HPDE6-E6E7 (cell line): Measurements from ENCODE around the gene IRF2BP2.
A peak's percentile ranks its signal among the peaks of the same experiment; 100 is the strongest.

Source experiments
- DNase-seq: peaks from one replicate; pipeline ENCODE4 v3.0.0; 2011; ENCODE audit warnings: missing footprints; ENCODE audit errors: extremely low spot score

Gene IRF2BP2

GRCh38 chr1:234613128-234613875 lies 3.3 kb upstream of the IRF2BP2 start:
- DNase-seq = no peak

DNA sequence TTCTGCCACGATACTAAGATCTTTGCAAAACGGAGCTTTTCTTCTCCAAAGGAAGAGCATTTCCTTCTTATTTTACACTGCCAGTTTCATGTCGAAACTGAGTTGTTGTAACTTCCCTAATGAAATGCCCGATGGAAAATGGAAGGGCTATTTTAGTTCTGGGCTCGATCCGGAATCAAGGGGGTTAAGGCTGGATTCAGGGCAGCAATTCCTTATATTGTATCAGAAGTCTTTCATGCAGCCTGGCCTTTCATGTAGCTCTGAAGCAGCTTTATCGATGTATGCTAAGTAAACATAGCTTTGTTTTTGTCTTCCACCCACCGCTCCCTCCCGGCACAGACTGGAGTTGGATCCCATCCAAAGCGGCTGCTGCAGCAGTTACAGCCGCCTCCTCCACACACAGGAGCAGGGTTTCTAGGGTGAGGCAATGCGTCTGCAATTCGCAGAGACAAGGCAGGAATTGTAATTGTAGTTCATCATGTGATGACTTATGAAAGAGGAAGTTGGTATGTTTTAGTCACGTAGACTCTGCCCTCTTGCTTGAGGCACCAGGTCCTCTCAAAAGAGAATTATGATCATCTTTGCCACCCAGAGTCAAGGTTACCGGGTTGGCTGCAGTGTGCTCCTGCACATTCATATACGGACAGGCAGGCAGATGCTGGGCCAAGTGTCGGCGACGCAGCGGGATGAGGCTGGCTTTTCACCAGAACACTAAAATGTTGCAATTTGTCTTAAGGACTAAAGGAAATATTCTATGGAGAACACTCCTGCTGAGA lies 2.6 kb upstream of the IRF2BP2 start:
- DNase-seq = peak; percentile 93

- no peak for DNase-seq
Observed at GRCh38 chr1:234611847-234612351, 1.9 kb upstream of the IRF2BP2 start.

DNA sequence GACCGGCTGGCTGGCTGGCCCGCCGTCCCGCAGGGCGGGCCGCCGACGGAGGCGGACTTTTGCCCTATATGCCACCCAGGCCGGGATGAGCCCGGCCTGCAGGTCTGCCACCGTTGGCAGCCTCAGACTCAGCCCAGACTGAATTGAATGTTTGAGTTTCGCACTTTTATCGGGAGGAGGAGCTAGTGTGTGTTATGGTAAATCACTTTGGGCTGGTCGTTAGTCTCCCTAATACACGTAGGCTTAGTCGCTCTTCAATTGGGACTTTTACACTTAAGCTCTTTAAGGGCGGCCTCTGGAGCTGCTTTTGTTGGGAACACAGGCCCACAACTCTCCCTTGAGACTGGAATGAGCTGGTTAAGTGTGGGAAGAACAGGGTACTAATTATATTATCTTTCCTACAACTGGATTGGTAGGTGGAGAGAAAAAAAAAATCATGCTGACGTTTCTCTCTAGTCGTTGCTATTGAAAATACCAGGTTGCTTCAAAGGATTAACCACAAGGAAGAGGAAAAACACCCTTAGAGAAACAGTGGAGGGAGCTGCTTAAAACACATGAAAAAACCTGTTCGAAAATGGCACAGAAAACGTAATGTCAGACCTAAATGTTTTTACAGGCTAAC lies 1.4 kb upstream of the IRF2BP2 start:
- peak; percentile 47 for DNase-seq

- DNase-seq = peak; percentile 64
Observed at GRCh38 chr1:234610666-234611224, 767 bp upstream of the IRF2BP2 start.

DNA sequence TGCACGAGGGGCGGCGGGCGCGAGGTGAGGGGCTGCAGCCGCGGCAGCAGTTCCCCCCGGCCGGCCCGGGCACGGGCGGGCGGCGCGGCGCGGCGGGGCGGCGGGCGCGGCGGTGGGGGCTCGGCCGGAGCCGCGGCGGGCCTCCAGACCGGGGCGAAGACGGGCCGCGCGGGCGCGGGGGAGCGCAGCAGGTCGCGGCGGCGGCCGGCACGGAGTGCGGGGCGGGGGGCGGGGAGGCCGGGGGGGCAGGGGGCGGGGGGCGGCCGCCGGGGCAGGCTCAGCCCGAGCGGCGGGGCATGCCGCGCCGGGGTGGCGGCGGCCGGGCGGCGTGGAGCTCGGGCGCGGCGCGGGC lies 311 bp downstream of the IRF2BP2 start:
- no peak for DNase-seq

DNA sequence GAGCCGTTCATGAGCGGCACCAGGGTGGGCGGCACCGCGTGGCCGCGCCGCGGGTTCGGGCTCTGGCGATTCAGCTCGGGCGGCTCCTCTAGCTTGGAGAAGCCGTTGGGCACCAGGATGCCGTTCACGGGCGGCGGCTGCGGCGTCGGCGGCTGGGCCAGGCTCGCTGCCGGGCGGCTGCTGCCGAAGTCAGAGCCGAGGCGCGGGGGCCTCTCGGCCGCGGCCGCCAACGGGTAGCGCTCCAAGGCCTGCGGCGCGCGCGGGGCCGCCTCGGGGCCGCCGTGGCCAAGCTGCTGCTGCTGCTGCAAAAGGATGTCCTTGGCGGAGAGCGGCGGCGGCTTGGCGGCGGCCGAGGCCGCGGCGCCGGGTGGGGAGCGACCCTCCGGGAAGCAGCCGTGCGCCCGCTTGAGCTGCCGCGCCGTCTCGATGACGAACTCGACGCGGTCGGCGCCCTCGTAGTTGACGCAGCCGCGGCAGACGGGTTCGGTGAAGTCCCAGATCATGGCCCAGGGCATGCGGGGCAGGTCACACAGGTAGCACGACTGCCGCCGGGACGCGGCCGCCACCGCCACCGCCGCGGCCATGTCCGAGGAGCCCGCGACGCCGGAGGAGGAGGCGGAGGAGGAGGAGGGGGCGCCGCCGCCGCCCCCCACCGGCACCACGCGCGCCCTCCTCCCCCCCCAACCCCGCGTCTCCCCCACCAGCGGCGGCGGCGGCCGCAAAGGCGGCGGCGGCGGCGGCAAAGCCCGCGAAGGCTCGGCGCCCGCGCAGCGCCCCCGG lies 877 bp downstream of the IRF2BP2 start:
- DNase-seq = no peak

DNA sequence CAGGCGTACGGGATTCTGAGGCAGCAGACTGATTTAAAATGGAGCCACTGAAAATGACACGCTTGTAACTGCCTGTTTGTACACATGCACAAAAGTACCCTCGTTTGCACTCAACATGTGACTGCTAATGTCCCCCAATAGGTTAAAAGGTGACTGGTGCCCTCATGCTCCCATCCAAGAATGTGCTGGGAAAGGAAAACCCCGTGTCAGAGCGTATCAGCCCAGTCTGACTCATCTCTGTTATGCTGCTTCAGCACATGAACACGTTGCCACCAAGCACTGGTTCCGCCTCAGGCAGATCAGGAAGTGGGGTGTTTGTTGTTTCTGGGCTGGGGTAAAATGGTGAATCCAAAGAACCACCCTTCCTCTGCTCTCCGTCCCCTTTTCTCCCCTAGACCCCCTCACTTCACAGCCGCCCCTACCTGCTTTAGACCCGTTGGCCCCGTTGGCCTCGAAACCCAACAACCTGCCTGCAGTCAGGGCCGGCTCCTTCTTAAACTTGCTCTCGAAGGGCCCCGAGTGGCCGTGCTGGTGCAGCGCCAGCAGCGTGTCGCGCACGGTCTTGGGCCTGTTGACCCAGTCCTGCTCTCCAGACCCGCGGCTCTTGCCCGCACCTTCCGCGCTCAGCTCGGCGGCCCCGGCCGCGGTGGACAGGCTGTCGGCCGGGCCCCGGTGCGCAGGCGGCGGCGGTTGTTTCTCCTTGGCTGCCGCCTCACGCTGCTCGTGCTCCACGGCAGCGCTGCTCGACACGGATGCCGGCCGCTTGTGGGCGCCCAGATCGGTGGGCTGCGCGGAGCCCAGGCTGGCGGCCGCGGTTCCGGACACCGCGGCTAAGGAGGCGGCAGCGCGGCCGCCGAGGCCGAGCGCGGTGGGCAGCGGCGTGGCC lies 1.7 kb downstream of the IRF2BP2 start:
- DNase-seq = peak; percentile 66

GRCh38 chr1:234607109-234608024 lies 2.6 kb downstream of the IRF2BP2 start:
- no peak for DNase-seq

DNA sequence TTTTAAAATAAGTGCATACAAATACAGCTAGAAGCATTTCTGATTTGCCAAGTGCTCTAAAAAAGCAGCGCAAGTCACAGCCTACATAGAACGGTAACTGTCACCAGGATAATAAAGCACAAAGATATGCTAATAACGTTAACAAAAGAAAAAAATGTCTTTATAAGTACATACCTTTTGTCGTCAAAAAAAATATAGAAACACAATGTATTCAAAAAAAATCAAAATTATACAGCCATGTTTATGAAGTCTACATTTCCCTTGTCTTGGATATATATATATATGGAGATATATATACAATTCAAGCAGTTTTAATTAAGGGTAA lies 3.2 kb downstream of the IRF2BP2 start:
- no peak for DNase-seq

DNA sequence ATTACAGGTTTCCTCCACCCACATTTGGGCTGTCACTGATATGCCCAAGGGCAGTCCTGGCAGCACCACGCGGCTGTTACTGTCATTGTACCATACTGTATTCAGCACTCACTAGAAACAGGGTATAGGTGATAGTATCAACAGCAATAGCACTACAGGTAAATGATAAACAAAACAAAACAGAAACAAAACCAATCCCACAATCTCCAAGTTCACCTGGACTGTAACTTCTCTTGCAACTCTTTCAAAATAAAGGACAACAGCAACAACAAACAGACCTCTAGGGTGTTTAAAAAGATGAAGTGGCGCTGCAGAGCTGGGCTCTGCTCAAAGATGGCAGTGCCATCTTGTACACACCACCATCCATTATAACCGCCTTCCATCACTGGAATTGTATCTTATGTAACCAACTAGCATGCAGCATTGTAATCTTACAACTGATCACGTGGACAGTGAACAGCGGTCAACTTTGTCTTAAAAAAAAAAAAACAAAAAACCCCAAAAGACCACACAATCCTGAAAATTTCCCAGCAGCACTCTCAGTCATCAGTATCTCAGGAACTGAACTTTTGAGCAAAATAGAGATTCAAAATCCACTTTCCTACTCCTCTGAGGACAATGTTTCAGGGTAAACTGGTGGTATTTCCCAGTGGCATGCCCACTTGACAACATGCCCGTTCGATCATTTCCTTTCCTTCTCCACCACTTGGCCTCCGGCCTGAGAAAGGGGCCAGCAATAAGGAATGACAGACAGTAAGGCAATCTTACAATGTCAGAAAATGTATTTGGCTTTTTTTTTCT lies 3.8 kb downstream of the IRF2BP2 start:
- no peak for DNase-seq

GRCh38 chr1:234605399-234605982 lies 4.5 kb downstream of the IRF2BP2 start:
- no peak for DNase-seq

- no peak for DNase-seq
Observed at GRCh38 chr1:234604495-234605398, 5.2 kb downstream of the IRF2BP2 start.

- no peak for DNase-seq
Observed at GRCh38 chr1:234603221-234604204, 6.5 kb downstream of the IRF2BP2 start.

- DNase-seq = peak; percentile 69
Observed at GRCh38 chr1:234602334-234603220, 7.4 kb downstream of the IRF2BP2 start.
